Anterior cingulate cortex (tissue), 58 donors: Measurements from ENCODE around the gene MDM2.
"Not testable (repeated sequence)": the region's sequence is repeated elsewhere in the genome, so short reads cannot be mapped to it uniquely, and the experiment has no call there.

ENCODE experiments used
- DNase-seq, 58 donors: peaks; one replicate each; lab custom pipeline; 2025; lab: John Stamatoyannopoulos, UW

The MDM2 gene

DNA sequence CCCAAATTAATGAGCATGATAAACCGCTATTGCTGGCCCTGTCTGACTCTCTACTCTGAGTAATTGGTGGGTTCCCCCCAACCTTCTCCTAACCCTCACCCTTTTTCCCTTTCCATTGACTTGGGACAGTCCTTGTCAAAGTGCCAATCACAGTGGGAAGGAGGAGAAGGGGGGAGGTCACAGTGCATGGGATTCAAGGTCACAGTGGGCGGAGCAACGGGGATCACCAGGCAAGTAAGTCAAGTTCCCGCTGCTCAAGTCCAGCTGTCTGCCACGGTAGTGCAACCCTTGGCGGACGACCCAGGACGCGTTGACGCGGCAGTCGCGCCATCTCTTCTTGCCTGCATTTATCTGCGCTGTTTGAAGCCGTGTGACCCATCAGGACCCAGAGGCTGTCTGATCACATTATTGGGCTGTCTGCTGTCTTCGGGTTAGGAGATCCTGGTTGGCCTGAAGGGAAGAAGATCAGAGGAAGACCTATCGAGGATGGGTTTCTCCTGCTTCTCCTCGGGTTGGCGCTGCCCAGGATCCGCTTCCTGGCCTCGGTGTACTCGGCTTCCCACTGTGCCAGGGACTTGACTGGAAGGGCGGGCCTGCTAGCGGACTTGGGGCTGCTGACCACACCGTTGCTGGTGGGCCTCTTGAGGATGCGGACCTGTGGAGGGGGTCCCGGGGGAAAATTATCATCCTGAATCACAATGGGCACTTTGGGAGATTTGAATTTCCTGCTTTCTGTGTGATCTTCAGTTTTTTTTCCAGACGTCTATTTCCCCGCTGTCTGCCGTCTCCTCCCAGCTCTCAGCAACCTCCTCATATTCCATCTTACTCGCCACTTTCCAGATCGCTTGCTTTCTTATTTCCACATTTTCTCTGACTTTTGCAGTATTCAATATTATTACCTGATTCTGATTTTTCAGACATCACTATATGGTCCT is 3.1 kb upstream of the MDM2 start:
- DNase-seq, result no peak

DNA sequence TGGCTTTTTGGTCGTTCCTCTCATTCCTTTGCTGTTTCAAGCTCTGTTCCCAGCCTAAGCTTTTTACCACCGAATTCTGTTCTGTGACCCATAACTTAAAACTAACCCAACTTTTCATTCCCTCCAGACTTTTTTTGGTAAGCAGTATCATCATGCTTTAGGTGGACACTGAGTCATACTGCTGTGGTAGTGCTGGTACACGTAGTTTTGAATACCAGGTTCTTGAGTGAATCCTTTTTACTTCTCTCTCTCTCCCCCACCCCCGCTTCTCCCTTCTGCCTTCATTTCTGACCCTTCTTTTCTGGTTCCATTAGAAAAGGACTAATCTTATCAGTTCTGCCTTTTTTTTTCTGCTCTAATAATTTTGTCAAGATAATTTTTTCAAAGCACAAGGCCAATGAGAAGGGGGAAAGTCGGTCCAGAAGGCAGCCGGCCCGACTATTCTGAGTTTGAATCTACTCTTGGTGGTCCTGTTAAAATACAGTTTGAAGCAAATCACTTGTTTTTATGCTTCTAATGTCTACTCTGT is 2.3 kb upstream of the MDM2 start:
- no peak for DNase-seq

DNA sequence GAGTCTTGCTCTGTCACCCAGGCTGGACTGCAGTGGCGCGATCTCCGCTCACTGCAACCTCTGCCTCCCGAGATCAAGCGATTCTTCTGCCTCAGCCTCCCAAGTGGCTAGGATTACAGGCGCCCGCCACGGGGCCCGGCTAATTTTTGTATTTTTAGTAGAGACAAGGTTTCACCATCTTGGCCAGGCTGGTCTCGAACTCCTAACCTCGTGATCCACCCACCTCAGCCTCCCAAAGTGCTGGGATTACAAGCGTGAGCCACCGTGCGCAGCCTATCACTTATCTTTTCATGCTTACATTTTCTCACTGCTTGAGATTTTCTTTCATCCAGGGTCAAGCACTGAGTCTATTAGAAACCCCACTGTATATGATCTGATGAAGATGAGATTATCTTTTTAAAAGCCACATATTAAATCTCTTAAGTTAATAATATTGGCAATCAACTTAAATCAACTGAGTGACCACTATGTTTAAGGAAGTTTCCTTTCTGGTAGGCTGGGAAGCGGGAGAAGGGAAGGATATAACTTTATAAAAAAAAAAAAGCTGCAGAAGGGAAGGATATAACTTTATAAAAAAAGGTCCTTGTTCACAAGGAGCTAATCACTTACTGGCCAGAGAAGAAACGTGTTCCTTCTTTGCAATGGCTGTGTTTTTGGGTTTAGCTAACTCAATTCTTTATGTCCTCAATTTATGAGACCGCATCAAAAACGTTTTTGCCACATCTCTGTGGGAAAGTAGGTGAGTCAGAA is 1.3 kb upstream of the MDM2 start:
- DNase-seq, result no peak

DNA sequence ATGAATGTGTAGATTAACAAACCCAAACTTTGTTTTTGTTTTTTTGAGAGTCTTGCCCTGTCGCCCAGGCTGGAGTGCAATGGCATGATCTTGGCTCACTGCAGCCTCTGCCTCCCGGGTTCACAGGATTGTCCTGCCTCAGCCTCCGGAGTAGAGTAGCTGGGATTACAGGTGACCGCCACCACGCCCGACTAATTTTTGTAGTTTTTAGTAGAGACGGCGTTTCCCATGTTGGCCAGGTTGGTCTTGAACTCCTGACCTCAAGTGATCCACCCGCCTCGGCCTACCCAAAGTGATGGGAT is 752 bp upstream of the MDM2 start:
- peak in 2 of 58 donors; percentile 17 to 31 for DNase-seq

DNA sequence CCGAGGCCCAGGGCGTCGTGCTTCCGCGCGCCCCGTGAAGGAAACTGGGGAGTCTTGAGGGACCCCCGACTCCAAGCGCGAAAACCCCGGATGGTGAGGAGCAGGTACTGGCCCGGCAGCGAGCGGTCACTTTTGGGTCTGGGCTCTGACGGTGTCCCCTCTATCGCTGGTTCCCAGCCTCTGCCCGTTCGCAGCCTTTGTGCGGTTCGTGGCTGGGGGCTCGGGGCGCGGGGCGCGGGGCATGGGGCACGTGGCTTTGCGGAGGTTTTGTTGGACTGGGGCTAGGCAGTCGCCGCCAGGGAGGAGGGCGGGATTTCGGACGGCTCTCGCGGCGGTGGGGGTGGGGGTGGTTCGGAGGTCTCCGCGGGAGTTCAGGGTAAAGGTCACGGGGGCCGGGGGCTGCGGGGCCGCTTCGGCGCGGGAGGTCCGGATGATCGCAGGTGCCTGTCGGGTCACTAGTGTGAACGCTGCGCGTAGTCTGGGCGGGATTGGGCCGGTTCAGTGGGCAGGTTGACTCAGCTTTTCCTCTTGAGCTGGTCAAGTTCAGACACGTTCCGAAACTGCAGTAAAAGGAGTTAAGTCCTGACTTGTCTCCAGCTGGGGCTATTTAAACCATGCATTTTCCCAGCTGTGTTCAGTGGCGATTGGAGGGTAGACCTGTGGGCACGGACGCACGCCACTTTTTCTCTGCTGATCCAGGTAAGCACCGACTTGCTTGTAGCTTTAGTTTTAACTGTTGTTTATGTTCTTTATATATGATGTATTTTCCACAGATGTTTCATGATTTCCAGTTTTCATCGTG is 612 bp downstream of the MDM2 start:
- DNase-seq, result peak in 49 of 58 donors; percentile 8 to 74 (median 47)

DNA sequence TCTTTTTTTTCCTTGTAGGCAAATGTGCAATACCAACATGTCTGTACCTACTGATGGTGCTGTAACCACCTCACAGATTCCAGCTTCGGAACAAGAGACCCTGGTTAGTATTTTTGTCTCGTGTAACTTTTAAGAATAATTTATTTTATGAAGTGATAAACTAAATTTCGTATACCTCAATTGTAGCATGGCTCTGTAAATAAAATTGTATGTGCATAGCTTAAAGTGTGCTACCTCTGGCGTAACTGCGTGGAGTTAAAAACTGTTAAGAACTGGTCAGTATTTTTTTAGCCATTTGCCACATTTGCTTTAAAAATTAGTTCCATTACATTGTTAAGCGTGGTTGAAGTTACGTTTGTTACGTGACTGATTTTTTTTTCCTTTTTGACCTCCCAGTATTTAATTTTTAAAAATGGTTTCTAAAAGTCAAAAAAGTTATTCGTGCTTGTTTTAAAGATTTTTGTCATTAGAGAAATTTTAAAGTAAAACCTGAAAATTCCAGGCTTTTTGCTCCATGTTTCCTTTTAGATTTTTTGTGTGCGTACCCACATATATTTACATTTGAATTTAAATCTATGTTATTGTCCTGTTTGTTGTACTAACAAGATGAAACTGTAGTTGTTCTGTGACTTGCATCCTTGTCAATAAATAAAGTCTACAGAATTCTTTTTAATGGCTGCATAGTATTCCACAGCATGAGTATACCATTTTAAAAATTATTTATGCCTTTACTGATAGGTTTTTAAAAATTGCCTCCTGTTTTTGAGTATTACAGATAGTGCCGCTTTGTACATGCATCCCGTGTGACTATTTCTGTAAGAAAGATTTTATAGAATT is 1.4 kb downstream of the MDM2 start:
- no peak for DNase-seq

DNA sequence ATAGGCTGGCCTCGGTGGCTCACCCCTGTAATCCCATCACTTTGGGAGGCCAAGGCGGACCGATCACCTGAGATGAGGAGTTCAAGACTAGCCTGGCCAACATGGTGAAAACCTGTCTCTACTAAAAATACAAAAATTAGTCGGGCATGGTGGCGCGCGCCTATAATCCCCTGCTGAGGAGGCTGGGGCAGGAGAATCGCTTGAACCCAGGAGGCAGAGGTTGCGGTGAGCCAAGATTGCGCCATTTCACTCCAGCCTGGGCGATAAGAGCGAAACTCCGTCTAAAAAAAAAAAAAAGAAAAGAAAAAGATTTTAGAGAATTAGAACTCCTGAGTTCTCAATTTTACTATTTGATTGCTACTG is 2.0 kb downstream of the MDM2 start:
- DNase-seq, result not testable (repeated sequence)

DNA sequence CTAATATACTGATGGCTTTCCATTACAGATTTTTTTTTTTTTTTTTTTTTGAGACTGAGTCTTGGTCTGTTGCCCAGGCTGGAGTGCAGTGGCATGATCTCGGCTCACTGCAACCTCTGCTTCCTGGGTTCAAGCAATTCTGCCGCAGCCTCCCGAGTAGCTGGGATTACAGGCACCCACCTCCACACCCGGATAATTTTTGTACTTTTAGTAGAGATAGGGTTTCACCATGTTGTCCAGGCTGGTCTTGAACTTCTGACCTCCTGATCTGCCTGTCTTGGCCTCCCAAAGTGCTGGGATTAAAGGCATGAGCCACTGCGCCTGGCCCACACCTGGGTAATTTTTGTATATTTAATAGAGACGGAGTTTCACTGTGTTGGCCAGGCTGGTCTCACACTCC is 3.6 kb downstream of the MDM2 start:
- not testable (repeated sequence) for DNase-seq

DNA sequence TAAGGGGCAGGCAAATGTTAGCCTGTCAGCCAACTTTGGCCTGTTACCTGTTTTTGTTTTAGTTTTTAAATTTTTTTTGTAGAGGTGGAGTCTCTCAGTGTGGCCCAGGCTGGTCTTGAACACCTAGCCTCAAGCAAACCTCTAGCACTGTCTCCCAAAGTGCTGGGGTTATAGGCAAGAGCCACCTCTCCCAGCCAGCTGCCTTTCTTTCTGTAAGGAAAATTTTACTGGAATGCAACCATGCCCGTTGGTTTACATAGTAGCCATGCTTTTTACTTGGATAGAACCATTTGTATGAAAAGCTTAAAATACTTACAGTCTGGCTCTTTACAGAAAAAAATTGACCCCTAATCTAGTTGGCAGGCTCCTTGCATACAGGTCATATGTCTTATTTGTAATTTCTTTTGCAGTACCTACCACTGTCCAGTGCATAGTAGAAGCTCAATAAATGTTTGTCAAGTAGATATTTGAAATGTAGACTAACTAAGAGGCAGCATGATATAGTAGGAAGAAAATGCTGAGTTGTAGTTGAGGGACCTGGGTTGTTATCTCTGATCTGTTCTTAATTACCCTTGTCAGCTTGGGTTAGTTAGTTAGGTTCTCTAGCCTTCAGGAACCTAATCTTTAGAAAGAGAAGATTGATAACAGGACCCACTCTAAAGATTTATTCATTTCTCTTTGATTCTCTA is 4.7 kb downstream of the MDM2 start:
- DNase-seq, result no peak

DNA sequence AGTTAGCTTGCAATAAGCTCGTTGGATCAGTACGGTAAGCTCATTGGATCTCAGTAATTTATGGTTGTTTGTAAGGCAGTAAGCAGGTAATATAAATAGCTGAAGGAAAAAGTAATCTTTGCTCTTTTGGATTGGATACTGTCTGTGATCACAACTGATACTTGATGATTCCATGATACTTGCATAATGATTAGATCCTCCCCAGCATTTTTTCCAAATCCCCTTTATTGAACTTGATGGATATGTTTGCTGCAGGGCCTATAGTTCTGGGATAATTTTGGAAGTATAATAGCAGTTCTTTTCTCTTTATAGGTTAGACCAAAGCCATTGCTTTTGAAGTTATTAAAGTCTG is 5.2 kb downstream of the MDM2 start:
- DNase-seq, result no peak

DNA sequence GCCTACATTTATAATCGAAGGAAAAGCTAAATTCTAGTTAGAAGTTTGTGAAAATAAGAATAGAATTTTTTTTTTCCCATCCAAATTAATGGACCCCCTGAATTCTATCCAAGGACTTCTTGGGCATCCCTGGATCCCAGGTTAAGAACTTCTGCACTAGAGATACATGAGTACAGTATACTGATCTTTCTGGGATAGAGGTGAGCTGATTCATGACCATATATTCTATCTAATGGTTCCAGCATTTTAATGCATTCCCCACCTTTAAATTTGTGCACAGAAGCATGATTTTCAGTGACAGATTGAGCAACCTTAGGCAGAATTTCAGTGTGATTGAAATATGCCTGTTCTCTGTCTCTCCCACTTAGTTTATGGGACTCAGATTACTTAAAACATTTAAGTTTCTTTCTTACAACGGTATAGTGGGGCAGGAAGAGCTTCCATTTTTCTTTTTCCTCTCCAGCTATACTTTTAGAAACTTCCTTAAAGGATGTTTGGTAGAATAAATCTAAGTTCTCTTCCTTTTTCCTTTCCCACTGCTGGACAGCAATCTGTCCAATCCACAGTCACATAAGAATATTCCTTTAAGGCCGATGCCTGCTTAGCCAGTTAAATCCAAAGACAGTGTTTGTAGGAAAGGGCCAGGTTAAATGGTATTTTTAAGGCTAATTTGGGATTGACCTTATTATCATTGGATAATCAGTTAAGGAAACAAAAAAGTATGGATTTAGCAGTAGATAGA is 6.7 kb downstream of the MDM2 start:
- DNase-seq, result no peak

DNA sequence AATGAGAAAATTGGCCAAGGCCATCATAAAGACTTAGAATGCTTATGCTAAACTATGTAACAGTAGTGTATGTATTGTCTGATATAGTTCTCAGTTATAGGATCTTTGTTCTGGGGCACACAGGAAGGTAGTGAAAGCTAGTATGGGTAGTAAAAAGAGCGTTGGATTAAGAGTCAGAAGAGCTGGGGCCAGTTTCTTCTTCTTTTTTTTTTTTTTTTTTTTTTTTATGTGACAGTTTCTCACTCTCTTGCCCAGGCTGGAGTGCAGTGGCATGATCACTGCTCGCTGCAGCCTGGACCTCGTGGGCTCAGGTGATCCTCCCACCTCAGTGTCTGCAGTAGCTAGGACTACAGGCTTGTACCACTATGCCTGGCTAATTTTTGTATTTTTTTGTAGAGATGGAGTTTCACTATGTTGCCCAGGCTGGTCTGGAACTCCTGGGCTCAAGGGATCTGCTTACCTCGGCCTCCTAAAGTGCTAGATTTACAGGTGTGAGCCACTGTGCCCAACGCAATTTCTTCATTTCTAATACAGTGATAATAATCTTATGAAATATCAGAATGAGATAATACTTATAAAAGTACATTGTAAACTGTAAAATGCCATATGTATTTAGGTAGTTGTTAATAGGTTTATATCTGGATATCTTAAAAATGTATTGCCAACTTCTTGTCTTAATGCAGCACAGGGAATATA is 7.4 kb downstream of the MDM2 start:
- no peak for DNase-seq

DNA sequence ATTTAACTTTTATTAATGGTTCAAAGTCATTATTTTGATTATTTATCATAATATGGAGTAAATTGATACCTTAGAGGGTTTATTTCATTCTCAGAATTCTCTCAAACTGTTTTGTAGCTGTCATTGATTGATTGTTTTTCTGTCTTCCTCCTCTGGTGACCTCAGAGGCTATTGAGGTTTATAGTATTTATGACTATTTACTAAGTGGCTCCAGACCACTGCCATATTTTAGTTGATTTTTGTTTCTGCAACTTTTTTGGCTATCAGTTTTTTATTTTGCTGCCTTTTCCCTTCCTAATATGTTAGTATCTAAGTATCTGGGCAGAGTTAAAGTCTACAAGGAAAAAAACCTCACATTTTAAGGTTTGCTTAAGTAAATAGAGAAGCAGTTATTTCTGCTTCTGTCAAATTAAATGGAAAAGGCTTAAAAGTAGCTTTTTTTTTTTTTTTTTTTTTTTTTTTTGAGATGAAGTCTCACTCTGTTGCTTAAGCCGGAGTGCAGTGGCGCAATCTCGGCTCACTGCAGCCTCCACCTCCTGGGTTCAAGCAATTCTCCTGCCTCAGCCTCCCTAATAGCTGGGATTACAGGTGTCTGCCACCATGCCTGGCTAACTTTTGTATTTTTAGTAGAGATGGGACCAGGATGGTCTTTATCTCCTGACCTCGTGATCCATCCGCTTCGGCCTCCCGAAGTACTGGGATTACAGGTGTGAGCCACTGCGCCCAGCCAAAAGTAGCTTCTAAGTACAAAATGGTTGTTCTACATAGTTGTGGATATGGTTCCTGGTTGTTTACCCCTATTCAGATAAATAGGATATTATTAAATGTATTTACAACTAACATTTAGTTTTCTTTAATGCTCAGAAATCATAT is 8.2 kb downstream of the MDM2 start:
- DNase-seq, result no peak

DNA sequence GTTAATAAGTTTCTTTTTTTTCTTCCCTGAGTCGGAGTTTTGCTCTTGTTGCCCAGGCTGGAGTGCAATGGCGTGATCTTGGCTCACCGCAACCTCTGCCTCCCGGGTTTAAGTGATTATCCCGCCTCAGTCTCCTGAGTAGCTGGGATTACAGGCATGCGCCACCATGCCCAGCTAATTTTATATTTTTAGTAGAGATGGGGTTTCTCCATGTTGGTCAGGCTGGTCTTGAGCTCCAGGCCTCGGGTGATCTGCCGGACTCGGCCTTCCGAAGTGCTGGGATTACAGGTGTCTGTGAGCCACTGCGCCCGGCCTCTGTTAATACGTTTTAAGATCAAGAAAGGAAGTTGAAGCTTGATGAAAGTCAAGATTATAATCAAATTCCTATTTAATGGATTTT is 11.5 kb downstream of the MDM2 start:
- not testable (repeated sequence) for DNase-seq

DNA sequence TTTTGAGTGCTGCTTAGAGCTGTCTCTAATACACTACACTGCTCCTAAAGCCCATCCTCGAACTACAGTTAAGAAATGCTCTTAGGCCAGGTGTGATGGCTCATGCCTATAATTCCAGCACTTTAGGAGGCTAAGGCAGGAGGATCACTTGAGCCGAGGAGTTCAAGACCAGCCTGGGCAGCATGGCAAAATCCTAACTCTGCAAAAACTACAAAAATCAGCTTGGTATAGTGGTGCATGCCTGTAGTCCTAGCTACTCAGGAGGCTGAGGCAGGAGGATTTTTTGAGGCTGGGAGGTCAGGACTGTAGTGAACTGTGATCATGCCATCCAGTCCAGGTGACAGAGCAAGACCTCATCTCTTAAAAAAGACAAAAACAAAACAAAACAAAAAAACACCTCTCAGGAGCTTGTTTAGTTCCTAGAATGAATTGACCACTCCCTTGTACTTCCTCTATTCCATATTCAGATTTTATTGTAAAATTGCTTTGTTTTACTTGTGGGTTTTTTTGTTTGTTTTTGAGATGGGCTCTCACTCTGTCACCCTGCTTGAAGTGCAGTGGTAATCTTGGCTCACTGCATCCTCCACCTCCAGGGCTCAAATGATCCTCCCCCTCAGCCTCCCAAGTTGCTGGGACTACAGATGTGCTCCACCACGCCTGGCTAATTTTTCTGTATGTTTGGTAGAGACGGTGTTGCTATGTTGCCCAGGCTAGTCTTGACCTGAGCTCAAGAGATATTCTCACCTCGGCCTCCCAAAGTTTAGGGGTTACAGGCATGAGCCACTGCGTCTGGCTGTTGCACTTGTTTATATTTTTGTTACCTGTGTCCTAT is 13.6 kb downstream of the MDM2 start:
- no peak for DNase-seq

DNA sequence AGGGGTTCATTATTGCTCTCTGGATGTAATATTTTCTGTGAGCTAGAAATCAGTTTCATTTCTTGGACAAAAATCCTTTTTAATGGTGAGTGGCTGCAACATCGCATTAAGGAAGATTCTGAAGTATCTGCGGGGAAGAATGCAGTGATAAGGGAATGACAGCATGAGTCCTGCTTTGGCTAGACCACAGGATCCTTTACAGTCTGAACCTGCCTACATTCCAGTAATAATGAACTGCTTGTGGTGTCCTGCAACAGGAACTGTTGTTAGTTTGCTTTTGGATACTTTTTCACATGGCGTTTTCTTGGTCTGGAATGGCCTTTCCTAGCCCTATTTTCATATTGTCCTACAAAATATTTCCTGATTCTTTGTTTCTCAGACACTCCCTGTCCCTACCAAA is 15.7 kb downstream of the MDM2 start:
- no peak for DNase-seq
